Activated T-cell treated with anti-CD3 and anti-CD28 coated beads, Interleukin-2, amount 50 U/mL, for 72 hours (primary cell): ENCODE data around the gene PHACTR1. TPM values are rescaled to one million over a fixed set of nuclear protein-coding genes. Genes with fewer than 3 reads are reported as not detected.

Experiments used
- ATAC-seq, 2 donors: fragments of 150-1000 bp; cut with Tn5 transposase; replicated peaks in 1 of 2; 2 replicates each; pipeline ENCODE4 v1.10.0; 2021; ENCODE audit warnings: moderate library complexity in 2 of 2, mild to moderate bottlenecking in 1 of 2
- DNase-seq, 2 donors: peaks; one replicate each; pipeline ENCODE4 v3.0.0; 2021 to 2022; ENCODE audit warnings: mixed read lengths in 1 of 2
- H3K27ac Mint-ChIP-seq: one replicate; pipeline ENCODE4 v1.8.0; 2022; ENCODE audit warnings: mild to moderate bottlenecking, moderate library complexity, mixed read lengths
- H3K27me3 Mint-ChIP-seq: one replicate; pipeline ENCODE4 v1.8.0; 2022; ENCODE audit warnings: low read depth, mixed read lengths
- H3K36me3 Mint-ChIP-seq, 2 donors: one replicate each; pipeline ENCODE4 v1.8.0; 2022; ENCODE audit warnings: mixed read lengths in 2 of 2, mild to moderate bottlenecking in 1 of 2; ENCODE audit not compliant: insufficient read depth in 2 of 2
- H3K4me1 Mint-ChIP-seq: one replicate; pipeline ENCODE4 v1.8.0; 2022; ENCODE audit warnings: low read depth, mixed read lengths
- H3K4me3 Mint-ChIP-seq, 2 donors: one replicate each; pipeline ENCODE4 v1.8.0; 2022; ENCODE audit warnings: mild to moderate bottlenecking in 2 of 2, mixed read lengths in 2 of 2, moderate library complexity in 2 of 2
- H3K9me3 Mint-ChIP-seq, 2 donors: one replicate each; pipeline ENCODE4 v1.8.0; 2022; ENCODE audit warnings: mixed read lengths in 2 of 2
- total RNA-seq, 2 donors: library from RNA; stranded (reverse); gene quantifications; one replicate each; pipeline ENCODE4 v1.2.3, GENCODE V29; 2022

PHACTR1 gene
- total RNA-seq, 2 donors from 2014 or later, result 0.05 to 0.16 TPM

DNA sequence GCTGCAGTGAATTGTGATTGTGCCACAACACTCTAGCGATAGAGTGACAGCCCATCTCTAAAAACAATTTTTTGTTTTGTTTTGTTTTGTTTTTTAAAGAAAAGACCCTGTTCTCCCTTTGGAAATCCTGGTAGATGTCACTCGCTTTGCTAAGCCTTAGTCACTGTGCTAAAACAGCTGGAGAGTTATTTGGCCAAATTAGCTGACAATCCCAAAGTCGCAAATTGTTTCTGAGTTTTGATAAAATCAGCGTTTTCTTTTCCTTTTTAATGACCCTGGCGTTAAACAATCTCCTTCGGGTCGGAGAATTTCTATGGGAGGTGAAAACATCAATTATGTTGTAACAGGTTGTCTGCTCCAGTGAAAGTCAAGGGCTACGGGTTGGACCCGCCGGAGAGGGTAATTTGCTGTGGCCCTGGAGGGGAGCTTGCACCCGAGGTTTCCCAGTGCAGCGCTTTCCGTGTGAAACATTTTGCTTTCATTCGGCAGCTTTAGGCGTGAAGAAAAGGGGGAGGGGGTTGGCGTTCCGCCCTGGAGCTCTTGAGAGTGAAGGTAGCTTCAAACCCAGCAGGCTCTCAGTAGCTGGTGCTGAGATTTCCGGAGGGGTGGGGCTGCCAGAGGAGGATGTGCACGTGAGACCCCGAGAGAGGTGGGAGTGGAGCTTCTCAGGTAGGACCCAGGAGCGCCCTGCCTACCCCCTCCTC, 296.6 kb downstream of the PHACTR1 start:
- Mint-ChIP-seq H3K4me1 (peaks cover 4% of the 10 kb centered on the region), H3K36me3 (no peaks in the 10 kb centered on the region), H3K27ac (no peak overlapping the region), H3K4me3 (peak overlapping the region; percentile 82 to 83), H3K9me3 (no peaks in the 10 kb centered on the region), H3K27me3 (peaks cover 67% of the 10 kb centered on the region)
- DNase-seq (peak in 1 of 2 donors; percentile 1), ATAC-seq (peak; percentile 9 to 49)

DNA sequence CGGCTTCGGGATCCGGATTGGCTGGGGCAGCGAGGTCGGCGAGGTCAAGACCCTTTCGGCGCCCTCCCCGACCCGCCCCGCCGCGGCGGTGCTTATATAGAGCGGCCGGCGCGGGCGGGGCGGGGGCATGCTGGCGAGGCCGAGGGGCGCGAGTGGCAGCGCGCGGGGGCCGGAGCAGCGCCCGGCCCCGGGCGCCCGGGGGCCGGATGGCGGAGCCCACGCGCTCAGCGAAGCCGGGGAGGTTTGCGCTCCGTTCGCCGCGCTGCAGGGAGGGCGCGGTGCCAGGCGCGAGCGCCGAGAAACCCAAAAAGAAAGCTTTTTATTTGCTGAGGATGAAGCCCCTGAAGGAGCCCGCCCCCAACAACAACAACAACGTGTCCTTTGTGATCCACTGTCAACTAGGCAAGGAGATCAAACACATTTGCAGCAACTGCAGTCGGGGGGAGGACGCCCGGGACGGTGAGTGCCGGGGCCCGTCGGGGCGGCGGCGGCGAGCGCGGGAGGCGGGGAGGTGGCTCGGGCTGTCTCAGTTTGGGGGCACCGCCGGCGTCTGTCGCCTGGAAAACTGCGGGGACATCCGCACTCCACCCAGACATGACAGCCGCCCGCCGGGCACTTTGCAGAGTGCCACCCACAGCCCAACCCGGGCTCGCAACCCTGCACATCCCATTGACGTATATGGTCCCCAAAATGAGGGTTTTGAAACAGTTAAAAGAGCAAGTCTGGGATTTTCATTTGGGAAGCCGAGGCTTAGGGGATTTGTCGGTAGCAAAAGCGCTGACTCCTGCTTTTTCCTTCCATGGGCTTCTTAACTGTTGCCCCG, 297.3 kb downstream of the PHACTR1 start:
- peaks cover 61% of the 10 kb centered on the region for H3K27me3 Mint-ChIP-seq
- H3K9me3 Mint-ChIP-seq, result no peaks in the 10 kb centered on the region
- peak overlapping the region; percentile 82 to 83 for H3K4me3 Mint-ChIP-seq
- H3K4me1 Mint-ChIP-seq, result peaks cover 4% of the 10 kb centered on the region
- no peaks in the 10 kb centered on the region for H3K36me3 Mint-ChIP-seq
- H3K27ac Mint-ChIP-seq, result no peak overlapping the region
- ATAC-seq (peak; percentile 38 to 39), DNase-seq (no peak)

DNA sequence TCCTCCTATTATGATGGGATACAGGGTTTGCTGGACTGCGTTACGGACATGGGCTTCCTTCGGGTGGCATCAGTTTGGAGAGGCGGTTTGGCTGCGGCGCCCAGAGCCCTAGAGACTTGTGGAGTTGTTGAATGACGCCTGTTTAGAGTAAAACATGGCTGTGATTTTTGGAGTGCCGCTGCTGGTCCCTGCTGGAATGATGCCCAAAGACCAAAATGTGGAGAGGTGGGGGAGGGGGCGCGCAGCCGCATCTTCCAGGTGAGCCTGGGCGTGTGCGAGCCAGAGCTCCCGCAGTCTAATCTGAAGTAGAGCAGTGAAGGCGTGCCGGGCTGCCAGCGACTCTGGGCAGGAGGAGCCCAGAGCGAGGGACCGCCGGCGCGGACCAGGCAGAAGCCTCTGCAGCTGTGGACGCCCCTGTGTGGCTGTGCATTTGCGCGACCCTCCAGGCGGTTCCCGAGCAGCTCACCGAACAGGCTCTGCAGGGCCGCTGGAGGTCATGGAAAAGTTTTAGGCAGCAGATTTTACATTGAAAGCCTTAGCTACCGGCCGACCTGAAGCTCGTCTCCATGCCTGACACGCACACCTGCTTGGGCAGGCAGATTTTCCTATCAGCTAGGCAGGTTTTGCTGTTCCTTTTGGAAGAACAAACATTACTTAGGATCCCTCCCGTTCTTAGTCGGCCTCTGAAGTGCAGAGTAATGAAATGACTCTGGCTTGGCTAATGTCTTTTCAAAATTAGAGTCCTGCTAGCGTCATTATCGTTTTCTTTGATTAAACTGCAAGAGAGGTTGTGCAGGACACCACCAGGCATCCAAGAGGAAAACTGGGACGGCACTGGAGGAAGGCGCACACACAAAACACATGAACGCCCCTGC, 298.2 kb downstream of the PHACTR1 start:
- DNase-seq (no peak), ATAC-seq (no peak)
- Mint-ChIP-seq H3K27ac (no peak overlapping the region), H3K27me3 (peaks cover 58% of the 10 kb centered on the region), H3K9me3 (no peaks in the 10 kb centered on the region), H3K4me1 (peaks cover 4% of the 10 kb centered on the region), H3K4me3 (no peak overlapping the region), H3K36me3 (no peaks in the 10 kb centered on the region)

DNA sequence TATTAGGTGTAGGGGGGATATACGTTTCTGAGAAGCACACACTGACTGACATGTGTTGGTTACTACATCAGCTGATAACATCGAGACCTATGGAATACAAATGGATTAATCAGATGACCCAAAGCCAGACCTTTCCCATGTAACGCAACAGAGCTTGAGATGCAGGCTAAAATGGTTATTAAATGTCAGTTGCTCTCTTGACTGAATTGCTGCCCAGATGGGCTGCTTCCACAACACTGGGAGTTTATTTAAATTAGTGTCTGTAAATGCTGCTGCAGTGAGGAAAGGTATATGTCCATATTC, 298.8 kb downstream of the PHACTR1 start:
- H3K27me3 Mint-ChIP-seq, result peaks cover 58% of the 10 kb centered on the region
- H3K9me3 Mint-ChIP-seq, result no peaks in the 10 kb centered on the region

DNA sequence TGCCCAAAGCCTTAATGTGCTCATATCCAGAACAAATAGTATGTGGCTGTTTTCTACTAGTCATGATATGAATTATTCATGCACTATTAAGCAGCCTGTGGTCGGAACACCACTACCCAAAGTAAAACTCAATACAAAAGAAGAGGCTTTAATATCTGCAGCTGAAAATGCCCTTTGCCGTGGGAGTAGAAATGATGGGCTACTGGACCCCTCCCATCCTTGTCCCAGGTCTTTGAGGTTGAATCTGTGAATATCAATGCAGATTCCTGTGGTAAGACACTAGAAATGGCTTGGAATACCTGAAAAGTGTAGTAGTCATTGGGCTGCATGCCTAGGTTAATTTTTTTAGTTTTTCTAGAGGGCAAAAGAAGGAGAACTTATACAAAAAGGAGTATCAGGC, 308.0 kb downstream of the PHACTR1 start:
- DNase-seq (no peak), ATAC-seq (no peak)
- peaks cover 20% of the 10 kb centered on the region for H3K27me3 Mint-ChIP-seq
- H3K27ac Mint-ChIP-seq, result no peak overlapping the region
- H3K4me1 Mint-ChIP-seq, result no peaks in the 10 kb centered on the region
- H3K4me3 Mint-ChIP-seq, result no peak overlapping the region
- no peaks in the 10 kb centered on the region for H3K36me3 Mint-ChIP-seq
- no peaks in the 10 kb centered on the region for H3K9me3 Mint-ChIP-seq

More for the DNA sequence above, 298.8 kb downstream of the PHACTR1 start:
- Mint-ChIP-seq H3K4me3 (no peak overlapping the region), H3K27ac (no peak overlapping the region), H3K36me3 (no peaks in the 10 kb centered on the region), H3K4me1 (peaks cover 4% of the 10 kb centered on the region)
- ATAC-seq, result no peak
- no peak for DNase-seq

DNA sequence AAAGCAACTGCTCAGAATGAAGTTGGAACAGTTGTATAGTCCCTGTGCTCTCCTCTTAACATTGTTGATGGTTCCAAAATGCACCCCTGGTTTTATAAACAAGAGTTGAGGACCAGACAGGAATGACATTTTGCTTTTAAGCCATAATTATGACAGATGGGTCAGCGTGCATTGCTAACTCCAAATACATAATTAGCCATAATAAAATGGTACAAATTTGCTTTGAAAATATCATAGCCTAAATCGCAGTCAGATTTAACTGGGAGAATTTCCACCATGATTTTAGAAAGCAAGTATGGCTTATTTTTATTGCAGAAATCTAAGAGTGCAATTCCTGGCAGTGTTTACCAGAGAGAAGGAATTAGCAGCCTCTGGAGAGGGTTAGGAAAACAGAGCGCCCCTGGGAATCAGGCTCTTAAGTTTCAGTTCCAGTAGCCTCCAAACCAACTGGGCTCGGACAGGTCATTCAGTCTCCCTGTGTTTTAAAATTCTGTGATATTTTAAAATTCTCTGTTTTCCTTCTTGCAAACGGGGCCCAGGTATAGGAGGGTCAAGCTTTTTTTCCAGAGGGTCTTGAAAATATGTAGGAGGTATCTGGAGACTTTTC, 309.4 kb downstream of the PHACTR1 start:
- Mint-ChIP-seq H3K4me3 (no peak overlapping the region), H3K36me3 (no peaks in the 10 kb centered on the region), H3K4me1 (no peaks in the 10 kb centered on the region), H3K27ac (no peak overlapping the region), H3K27me3 (peaks cover 23% of the 10 kb centered on the region), H3K9me3 (no peaks in the 10 kb centered on the region)
- ATAC-seq (no peak), DNase-seq (no peak)

DNA sequence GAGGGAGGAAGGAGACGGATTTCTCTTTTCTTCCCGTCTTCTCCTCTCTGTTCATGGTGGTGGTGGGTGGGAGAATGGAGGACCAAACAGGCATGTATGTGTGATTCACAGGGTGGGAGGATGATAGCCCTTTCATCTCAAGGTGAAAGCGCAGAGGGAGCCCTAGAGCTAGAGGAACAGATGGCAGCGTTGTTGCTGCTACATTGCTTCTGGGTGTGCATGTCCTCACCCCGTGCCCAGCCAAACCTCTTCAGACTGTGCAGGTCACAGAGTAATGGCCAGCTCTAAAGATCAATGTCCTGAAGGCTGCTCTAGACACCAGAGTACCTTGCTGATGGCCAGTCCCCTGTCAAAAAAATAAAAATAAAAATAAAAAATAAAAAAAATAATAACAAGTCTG, 310.0 kb downstream of the PHACTR1 start:
- H3K36me3 Mint-ChIP-seq, result no peaks in the 10 kb centered on the region
- no peaks in the 10 kb centered on the region for H3K4me1 Mint-ChIP-seq
- H3K27ac Mint-ChIP-seq, result no peak overlapping the region
- H3K9me3 Mint-ChIP-seq, result no peaks in the 10 kb centered on the region
- ATAC-seq (no peak), DNase-seq (no peak)
- H3K27me3 Mint-ChIP-seq, result peaks cover 29% of the 10 kb centered on the region
- no peak overlapping the region for H3K4me3 Mint-ChIP-seq

DNA sequence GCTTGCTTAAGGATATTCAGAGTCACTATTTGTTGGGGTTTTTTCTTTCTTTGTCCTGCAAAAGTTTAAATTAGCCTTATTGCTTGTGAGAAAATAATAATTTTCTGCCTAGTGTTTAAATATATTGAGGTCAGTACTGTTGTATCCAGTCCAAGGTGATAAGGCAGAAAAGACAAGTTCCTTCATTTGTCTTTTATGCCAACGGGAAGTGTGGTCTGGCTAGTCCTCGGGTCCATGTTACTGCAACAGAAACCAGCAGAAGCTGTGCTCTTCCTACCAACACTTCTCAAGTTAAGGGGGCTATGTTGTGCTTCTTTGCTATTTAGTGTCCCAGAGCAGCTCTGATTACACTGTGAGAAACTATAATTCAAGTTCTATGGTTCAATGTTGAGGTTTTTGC, 310.6 kb downstream of the PHACTR1 start:
- Mint-ChIP-seq H3K27me3 (peaks cover 30% of the 10 kb centered on the region), H3K27ac (no peak overlapping the region), H3K4me3 (no peak overlapping the region), H3K36me3 (no peaks in the 10 kb centered on the region), H3K9me3 (no peaks in the 10 kb centered on the region), H3K4me1 (no peaks in the 10 kb centered on the region)
- DNase-seq, result no peak
- ATAC-seq, result no peak

DNA sequence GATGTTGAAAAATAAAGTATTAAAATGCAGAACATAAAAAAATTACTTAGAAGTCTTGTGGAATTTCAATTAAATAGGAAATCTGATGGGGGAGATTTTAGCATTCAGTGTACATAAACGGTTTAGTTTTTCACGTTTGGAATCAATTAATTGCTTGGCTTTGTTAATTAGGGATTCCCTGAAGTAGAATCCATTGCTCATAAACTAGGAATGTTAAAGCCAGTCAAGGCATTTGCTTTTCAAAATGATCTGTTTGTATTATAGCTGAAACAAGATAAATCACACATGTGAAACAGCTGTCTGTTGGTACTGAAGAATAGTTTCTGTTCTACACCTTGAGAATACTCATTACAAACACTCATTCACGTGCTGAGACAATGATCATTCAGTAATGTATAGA, 313.8 kb downstream of the PHACTR1 start:
- no peaks in the 10 kb centered on the region for H3K9me3 Mint-ChIP-seq

DNA sequence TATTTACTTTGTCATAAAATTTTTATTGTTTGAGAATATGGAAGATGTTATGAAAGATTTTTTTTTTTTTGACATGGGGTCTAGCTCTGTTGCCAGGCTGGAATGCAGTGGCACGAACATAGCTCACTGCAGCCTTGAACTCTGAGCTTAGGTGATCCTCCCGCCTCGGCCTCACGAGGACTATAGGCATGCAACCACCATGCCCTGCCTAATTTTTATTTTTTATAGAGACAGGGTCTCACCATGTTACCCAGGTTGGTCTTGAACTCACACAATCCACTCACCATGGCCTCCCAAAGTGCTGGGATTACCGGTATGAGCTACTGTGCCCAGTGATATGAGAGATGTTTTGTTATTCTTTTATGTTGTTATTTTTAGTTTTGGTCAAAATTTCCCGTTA, 316.0 kb downstream of the PHACTR1 start:
- no peak for ATAC-seq
- Mint-ChIP-seq H3K4me1 (no peaks in the 10 kb centered on the region), H3K27ac (no peak overlapping the region), H3K27me3 (peaks cover 42% of the 10 kb centered on the region), H3K9me3 (no peaks in the 10 kb centered on the region), H3K36me3 (no peaks in the 10 kb centered on the region), H3K4me3 (no peak overlapping the region)
- DNase-seq, result no peak

More for the DNA sequence above, 313.8 kb downstream of the PHACTR1 start:
- Mint-ChIP-seq H3K36me3 (no peaks in the 10 kb centered on the region), H3K4me3 (no peak overlapping the region), H3K4me1 (no peaks in the 10 kb centered on the region), H3K27me3 (peaks cover 35% of the 10 kb centered on the region), H3K27ac (no peak overlapping the region)
- ATAC-seq, result no peak
- DNase-seq, result no peak

DNA sequence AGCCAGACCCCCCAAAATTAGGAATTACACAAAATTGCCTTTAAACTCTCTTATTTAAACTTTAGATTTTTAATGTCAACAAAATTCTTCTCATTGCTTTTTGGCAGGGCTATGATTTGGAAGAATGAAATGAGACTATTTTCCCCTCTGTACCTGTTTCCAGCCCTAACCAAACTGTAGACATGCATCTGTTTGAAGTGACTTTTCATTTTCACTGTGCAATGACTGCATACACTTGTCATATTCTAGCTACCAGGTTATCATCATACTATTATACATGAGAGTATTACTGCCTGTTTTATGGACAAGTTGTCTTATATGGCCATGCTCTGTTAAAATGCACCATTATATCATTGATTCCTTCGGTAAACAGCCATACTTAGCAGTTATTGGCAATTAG, 316.6 kb downstream of the PHACTR1 start:
- DNase-seq, result no peak
- Mint-ChIP-seq H3K4me3 (no peak overlapping the region), H3K27me3 (peaks cover 42% of the 10 kb centered on the region), H3K4me1 (no peaks in the 10 kb centered on the region), H3K27ac (no peak overlapping the region), H3K9me3 (no peaks in the 10 kb centered on the region), H3K36me3 (no peaks in the 10 kb centered on the region)
- ATAC-seq, result no peak

DNA sequence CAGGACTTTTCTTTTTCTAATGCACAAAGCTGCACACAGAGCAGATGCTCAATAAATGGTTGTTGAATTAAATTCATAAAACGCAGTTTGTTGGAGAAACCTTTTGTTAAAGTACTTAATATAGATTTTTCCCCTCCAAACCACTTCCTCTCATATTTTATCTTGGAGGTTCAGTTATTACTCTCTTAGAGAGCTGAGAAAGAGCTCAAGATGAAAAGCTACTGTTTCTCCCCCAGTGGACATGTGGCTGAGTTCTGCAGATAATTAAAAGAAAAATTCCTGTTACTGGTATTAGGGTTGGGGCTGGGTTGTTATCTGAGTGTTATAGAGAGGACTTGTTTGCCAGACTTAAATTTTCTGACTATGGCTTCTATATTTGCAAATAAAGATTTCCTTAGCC, 317.7 kb downstream of the PHACTR1 start:
- H3K27ac Mint-ChIP-seq, result no peak overlapping the region
- H3K4me3 Mint-ChIP-seq, result no peak overlapping the region
- ATAC-seq (no peak), DNase-seq (no peak)
- no peaks in the 10 kb centered on the region for H3K9me3 Mint-ChIP-seq
- peaks cover 33% of the 10 kb centered on the region for H3K27me3 Mint-ChIP-seq
- no peaks in the 10 kb centered on the region for H3K4me1 Mint-ChIP-seq
- H3K36me3 Mint-ChIP-seq, result no peaks in the 10 kb centered on the region

DNA sequence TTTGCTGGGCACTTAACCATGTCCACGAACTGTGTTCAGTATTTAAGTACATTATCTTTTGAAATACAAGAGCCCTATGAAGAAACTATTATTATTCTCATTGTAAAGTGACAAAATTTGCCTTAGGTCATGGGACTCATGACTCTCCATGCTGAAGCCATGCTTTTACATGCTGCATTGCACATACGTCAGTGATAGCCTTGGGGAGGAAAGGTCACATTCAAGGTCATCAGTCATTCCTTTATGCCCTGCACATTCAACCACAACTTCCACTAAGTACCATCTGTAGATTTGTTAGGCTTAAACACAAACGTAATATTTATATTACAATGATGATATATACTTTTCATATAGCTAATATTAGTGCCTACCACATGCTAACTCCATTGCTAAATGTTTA, 319.0 kb downstream of the PHACTR1 start:
- no peak for ATAC-seq
- H3K4me1 Mint-ChIP-seq, result no peaks in the 10 kb centered on the region

More for the DNA sequence above, 319.0 kb downstream of the PHACTR1 start:
- H3K27ac Mint-ChIP-seq, result no peak overlapping the region
- no peak for DNase-seq
- H3K9me3 Mint-ChIP-seq, result no peaks in the 10 kb centered on the region
- no peak overlapping the region for H3K4me3 Mint-ChIP-seq
- peaks cover 34% of the 10 kb centered on the region for H3K27me3 Mint-ChIP-seq
- no peaks in the 10 kb centered on the region for H3K36me3 Mint-ChIP-seq
